ENCODE measurements around the gene KIAA0408. TPM values are rescaled to one million over a fixed set of nuclear protein-coding genes. Genes with fewer than 3 reads are reported as not detected.

Gene KIAA0408
- total and polyA plus RNA-seq, 2 of the 8 experiments (the other 6 are each of a cell fraction or from before 2014, with no cell fraction given) = 3.3 to 10.8 TPM

DNA sequence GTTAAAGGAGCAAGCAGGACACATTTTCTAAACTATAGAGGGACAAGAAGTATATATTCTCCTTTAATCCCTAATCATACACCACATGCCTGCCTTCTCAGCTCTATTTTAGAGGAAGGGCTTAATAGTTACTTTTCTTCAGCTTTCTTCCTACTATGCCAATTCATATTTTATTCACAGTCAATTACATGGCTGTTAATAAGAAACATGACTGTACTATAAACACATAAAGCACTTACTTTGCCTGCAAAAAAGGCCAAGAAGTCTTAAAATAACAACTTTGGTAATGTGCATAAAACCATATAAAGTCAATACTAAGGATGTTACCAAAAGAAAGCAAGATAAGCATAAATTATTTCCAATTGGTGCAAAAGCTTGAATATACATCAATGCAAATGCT lies 6.4 kb downstream of the KIAA0408 start:
- no peak overlapping the region for H4K5ac ChIP-seq (ENCODE audit: insufficient read length, low read depth, low read length)
- FAIRE-seq = no peak
- DNase-seq (ENCODE audit: low read depth in 1 of 2, low spot score in 2 of 2) = no peak
- no peak overlapping the region for H4K8ac ChIP-seq (ENCODE audit: extremely low read depth, insufficient read depth, low read length)
- H3K9ac ChIP-seq (replicated peaks in 1 of 4; ENCODE audit: extremely low read depth in 1 of 4, low read depth in 3 of 4, low read length in 3 of 4) = no peak overlapping the region
- peaks cover 0 to 5% (median 1%) of the 10 kb centered on the region in 4 experiments; a peak in 2 of 7 replicates for H3K4me1 ChIP-seq (replicated peaks in 1 of 4; ENCODE audit: control insufficient read depth in 3 of 4, insufficient read depth in 4 of 4, low read length in 3 of 4)
- no peak overlapping the region for H3K56ac ChIP-seq (replicated peaks; ENCODE audit: insufficient read length, low read depth, low read length)
- H3K4me3 ChIP-seq (ENCODE audit: extremely low read depth in 1 of 4, insufficient read depth in 2 of 4, low read depth in 3 of 4, low read length in 4 of 4) = no peak overlapping the region
- H4K20me1 ChIP-seq (replicated peaks in 1 of 2; ENCODE audit: control insufficient read depth in 1 of 2, insufficient read depth in 2 of 2, low read length in 2 of 2) = no peaks in the 10 kb centered on the region
- no peaks in the 10 kb centered on the region for H3K79me1 ChIP-seq (ENCODE audit: low read depth, low read length)
- no peak overlapping the region for H2AK5ac ChIP-seq (ENCODE audit: low read depth, low read length)
- H3K36me3 ChIP-seq (ENCODE audit: control insufficient read depth in 2 of 4, insufficient read depth in 4 of 4, low read length in 3 of 4) = peaks cover 0 to 4% (median 3%) of the 10 kb centered on the region in 4 experiments; a peak in 3 of 8 replicates
- no peak overlapping the region for H2BK120ac ChIP-seq (replicated peaks; ENCODE audit: low read depth, low read length)
- no peak overlapping the region for H4K91ac ChIP-seq (replicated peaks; ENCODE audit: insufficient read length, low read length)
- no peaks in the 10 kb centered on the region for H3K23me2 ChIP-seq (ENCODE audit: low read depth, low read length)
- H2BK5ac ChIP-seq (ENCODE audit: low read depth, low read length) = no peak overlapping the region
- CTCF ChIA-PET (ENCODE audit: partially characterized antibody) = interaction anchor here (1.0 to 2.1 kb wide), 3 partner anchors 11 to 64 kb away, joined by 3 to 5 read pairs (median 4); no protein-coding TSS in a partner anchor
- H3K23ac ChIP-seq (ENCODE audit: insufficient read length) = no peak overlapping the region
- H3K14ac ChIP-seq (ENCODE audit: insufficient read length) = no peak overlapping the region
- H3K18ac ChIP-seq (ENCODE audit: extremely low read depth, low read length) = no peak overlapping the region
- H3K4ac ChIP-seq (replicated peaks; ENCODE audit: insufficient read length, low read depth, low read length) = no peak overlapping the region
- no peak overlapping the region for H2AFZ ChIP-seq (ENCODE audit: low read length)
- H2BK12ac ChIP-seq (ENCODE audit: low read depth, low read length) = no peak overlapping the region
- H3K79me2 ChIP-seq (ENCODE audit: control insufficient read depth in 1 of 2, insufficient read depth in 2 of 2, low read length in 2 of 2) = no peaks in the 10 kb centered on the region
- no peak overlapping the region for H2BK20ac ChIP-seq (ENCODE audit: low read length)
- no peaks in the 10 kb centered on the region for H3K9me3 ChIP-seq (ENCODE audit: insufficient read depth in 2 of 2, low read depth in 1 of 2, low read length in 1 of 2)
- H2BK15ac ChIP-seq (ENCODE audit: low read length) = no peak overlapping the region
- POLR2A ChIA-PET (ENCODE audit: partially characterized antibody) = no interaction called here
- no peak overlapping the region for H3K4me2 ChIP-seq (ENCODE audit: insufficient read depth in 1 of 2, low read depth in 2 of 2, low read length in 2 of 2)
- H3K27me3 ChIP-seq (replicated peaks in 1 of 4; ENCODE audit: control insufficient read depth in 3 of 4, extremely low read depth in 1 of 4, insufficient read depth in 3 of 4, low read length in 3 of 4) = no peaks in the 10 kb centered on the region
- H3K27ac ChIP-seq (ENCODE audit: low read depth, low read length) = no peak overlapping the region
- TF ChIP-seq JUND (IDR thresholded peaks at IDR 0.05; ENCODE audit: low read length) (no peak), YY1 (IDR thresholded peaks at IDR 0.05; ENCODE audit: low read depth, low read length) (no peak), BRCA1 (IDR thresholded peaks at IDR 0.05; ENCODE audit: low read depth, low read length) (no peak), CBX5 (IDR thresholded peaks at IDR 0.05; ENCODE audit: low read depth, low read length) (no peak), KDM4A (IDR thresholded peaks at IDR 0.05; ENCODE audit: low read depth, low read length, severe bottlenecking) (no peak), SRF (IDR thresholded peaks at IDR 0.05; ENCODE audit: low read depth, low read length) (no peak), HDAC2 (IDR thresholded peaks at IDR 0.05; ENCODE audit: borderline replicate concordance in 1 of 2, low read depth in 2 of 2, low read length in 2 of 2) (no peak), TCF12 (IDR thresholded peaks at IDR 0.05; ENCODE audit: low read depth, low read length) (no peak), GTF2F1 (IDR thresholded peaks at IDR 0.05; ENCODE audit: borderline replicate concordance, low read depth, low read length) (no peak), EZH2 (IDR thresholded peaks at IDR 0.05; ENCODE audit: low read depth, low read length, severe bottlenecking) (no peak), SAP30 (IDR thresholded peaks at IDR 0.05; ENCODE audit: insufficient read depth, insufficient replicate concordance, low read length) (no peak), RFX5 (IDR thresholded peaks at IDR 0.05; ENCODE audit: borderline replicate concordance, low read depth, low read length) (no peak), SIRT6 (IDR thresholded peaks at IDR 0.05; ENCODE audit: low read length) (no peak), TAF7 (optimal IDR thresholded peaks at IDR 0.05; ENCODE audit: borderline replicate concordance, low read depth, low read length) (no peak), RAD21 (IDR thresholded peaks at IDR 0.05 in 1 of 2, conservative IDR thresholded peaks at IDR 0.05 in 1 of 2; ENCODE audit: low read depth in 2 of 2, low read length in 2 of 2) (no peak)

Data from H1 (cell line).